Cardiac septum (tissue), 1 donor: ENCODE results near the gene NKPD1. TPM values are rescaled to one million over a fixed set of nuclear protein-coding genes. Genes with fewer than 3 reads are reported as not detected.

ENCODE experiments used
- DNase-seq: peaks from one replicate; pipeline ENCODE4 v3.0.0-alpha.2; 2020; ENCODE audit warnings: low spot score
- intact Hi-C: fragments of 100-400 bp; cut with DNase I; formaldehyde crosslinking; loops from one replicate; pipeline ENCODE4 v1.14.0; 2022
- total RNA-seq: library from RNA; stranded (reverse); fragmentation: NEBNext Ultra II Directional; extraction: Animal tissue kit (Norgen Biotek cat#: 25700); gene quantifications from one replicate; pipeline ENCODE4 v1.2.1, GENCODE V29; 2021
- donor health status: DM: no; HTN: no; CAD: no.

NKPD1 gene
- total RNA-seq, 1 donor from 2014 or later = not detected

DNA sequence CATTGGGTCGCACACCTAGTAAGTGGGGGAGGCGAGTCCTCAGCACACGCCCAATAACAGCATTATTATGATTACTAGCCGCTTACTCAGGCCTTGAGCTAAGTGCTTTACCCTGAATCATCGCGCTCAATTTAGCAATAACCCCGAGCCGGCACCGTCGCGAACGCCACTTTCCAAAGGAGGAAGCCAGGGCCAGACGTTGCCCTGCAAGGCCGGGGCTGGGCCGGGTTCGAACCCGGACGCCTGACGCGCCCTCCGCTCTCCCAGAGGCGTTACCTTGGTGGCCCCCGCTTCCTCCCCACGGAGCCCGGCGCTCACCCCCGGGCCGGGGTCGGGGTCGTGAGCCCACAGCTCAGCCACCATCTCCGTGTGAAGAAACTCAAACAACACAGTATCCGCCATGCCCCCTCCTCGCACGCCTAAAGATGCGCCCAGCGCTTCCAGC lies 17.1 kb upstream of the NKPD1 start, which contains the start of gene TRAPPC6A:
TRAPPC6A (minus strand) TSS at position 421 of the 445 bp plus-strand sequence; CDS start at position 402, 19 bp downstream.
- DNase-seq = no peak
- intact Hi-C loops = loop anchor here (5.0 kb wide), 2 partner anchors 86 to 101 kb away; partner anchors contain the start of genes GEMIN7, PPP1R37 and ZNF296

DNA sequence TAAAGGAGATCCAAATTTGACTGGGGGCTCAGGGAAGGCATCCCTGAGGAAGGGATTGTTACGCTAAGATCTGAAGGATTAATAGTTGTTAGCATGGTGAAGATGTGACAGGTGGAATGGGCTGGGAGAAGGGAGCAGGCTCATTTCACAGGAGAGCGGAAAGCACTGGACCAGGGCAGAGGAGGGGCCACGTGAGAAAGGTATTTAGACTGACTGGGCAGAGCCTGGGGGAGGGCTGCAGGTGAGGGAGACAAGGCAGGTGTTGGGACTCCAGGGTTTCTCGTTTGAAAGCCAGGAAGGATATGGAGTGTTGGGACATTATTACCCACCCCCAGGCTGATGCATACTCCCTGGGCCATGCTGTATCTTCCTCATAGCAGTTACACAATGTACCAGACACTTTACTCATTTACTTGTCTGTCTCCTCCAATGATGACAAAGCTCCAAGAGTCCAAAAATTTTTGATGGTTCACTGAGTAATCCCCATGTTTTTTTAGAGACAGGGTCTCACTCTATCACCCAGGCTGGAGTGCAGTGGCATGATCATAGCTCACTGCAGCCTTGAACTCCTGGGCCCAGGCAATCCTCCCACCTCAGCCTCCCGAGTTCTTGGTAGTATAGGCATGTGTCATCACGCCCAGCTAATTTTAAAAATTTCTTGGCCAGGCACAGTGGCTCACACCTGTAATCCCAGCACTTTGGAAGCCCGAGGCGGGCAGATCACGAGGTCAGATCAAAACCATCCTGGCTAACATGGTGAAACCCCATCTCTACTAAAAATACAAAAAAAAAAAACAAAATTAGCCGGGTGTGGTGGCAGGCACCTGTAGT lies 14.9 kb upstream of the NKPD1 start:
- intact Hi-C loops = loop anchor here (5.0 kb wide), 2 partner anchors 83 to 98 kb away; partner anchors contain the start of genes GEMIN7, PPP1R37 and ZNF296
- no peak for DNase-seq

DNA sequence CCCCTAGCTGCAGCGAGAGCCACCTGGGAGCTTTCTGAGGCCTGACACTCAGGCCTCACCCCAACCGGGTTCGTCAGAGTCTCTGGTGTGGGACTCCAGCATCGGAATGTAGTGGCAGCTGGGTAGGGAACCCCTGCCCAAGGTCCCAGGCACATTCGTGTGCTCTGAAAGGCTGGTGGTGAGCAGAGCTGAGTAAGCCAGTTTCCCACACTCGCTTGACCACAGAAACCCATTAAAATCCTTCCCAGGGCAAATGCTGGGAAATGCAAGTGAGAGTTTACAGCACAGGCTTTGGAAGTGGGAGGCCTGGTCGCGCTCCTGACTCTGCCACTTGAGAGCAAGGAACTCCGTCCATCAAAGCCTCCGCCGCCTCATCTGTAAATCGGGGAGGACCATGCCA lies 13.0 kb upstream of the NKPD1 start:
- intact Hi-C loops = no loop called here
- DNase-seq = no peak

DNA sequence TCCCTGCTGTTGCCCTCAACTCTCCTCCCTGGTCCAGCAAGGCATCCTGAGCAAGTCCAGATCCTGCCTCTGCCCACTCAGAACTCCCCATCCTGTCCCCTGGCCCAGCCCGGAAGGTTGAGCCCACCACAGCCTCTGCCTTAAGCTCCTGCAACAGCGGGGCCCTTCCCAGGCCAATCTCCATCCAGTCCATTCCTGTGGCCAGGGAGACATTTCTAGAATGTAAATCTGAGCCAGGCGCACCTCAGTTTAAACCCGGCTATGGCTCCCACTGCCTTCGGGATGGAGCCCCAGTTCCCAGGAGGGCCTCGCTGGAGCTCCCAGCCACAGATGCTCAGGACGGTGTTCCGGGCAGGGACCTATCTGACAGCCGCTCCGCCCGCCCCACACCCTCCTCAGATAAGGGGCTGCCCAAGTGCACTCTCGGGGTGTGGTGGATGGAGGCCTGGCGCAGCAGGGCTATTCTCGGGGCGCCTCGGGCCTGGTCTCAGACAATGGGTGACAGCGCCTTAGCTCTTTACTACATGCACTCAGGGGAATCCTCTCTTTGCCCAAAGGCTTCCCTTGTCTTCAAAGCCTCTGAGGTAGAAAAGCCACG lies 11.9 kb upstream of the NKPD1 start:
- no peak for DNase-seq
- intact Hi-C loops = no loop called here

DNA sequence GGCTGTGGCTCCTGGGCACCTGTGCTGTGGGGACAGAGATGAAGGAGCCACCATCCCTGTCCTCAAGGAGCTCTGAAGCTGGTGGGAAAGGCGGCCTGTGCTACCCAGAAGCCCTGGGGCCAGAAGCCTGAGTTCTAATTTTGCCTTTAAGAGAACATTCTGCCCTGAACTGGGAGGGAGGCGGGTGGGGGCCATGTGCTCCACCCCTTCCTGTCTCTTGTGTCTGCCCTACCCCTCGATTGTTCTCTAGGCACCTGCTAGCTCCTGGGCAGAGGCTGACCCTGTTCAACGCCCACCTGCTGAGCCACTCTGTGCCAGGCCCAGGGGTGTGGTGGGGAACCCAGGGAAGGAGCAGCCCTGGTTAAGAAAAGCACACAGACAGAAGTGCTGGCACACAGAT lies 11.4 kb upstream of the NKPD1 start:
- DNase-seq = no peak
- intact Hi-C loops = no loop called here

DNA sequence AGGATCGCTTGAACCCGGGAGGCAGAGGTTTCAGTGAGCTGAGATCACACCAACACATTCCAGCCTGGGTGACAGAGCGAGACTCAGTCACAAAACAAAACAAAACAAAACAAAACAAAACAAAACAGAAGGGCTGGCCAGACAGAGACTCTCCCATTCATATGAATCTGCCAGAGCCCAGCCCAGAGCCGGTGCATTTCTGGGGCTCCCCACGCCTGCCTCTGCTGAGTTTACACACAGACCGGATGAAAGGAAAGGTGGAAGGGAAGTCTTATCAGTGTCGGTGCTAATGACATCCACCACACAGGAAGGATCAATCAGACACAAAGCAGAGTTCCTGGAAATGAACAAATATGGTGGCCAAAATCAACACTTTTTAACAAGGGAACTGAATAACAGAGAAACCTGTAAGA lies 10.4 kb upstream of the NKPD1 start:
- no peak for DNase-seq
- intact Hi-C loops = no loop called here

DNA sequence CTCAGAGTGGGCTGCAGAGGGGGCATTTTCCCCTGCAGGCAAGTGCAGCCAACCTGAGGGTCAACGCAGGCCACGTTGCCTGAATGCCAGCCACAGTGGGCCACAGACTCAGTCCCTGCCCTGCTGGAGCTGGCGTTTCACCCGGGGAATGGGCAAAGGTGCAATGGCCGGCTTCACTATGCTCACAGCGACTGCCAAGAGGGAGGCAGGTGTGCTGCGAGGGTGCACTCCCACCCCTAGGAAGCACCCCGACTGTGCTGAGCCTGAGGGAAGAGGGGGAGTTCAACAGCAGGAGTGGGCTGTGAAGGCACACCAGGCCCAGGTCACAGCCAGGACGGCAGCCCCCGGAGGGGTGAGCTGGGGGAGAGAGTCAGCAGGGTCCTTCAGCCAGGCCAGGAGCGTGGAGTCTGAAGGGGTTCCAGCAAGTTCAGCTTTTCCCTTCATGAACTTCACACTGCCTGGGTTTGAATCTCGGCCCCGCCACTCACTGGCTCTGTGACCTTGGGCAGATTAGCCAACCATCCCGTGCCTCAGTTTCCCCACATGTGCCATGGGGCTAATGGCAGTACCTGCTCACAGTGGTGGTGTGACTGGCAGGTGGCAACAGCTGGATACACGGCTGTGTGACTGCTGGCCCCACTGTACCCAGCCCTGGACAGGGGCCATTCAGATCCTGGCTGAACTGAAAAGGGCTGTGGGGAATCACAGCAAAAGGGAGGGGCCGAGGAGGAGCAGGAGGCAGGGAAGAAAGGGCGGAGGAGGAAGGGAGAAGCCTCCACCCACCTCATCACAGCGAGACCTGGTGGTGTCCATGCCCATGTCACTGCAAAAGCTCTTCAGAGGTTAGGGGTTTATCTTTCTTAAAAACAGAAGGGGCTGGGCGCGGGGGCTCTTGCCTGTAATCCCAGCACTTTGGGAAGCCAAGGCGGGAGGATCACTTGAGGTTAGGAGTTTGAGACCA lies 9.6 kb upstream of the NKPD1 start:
- no peak for DNase-seq
- intact Hi-C loops = no loop called here

DNA sequence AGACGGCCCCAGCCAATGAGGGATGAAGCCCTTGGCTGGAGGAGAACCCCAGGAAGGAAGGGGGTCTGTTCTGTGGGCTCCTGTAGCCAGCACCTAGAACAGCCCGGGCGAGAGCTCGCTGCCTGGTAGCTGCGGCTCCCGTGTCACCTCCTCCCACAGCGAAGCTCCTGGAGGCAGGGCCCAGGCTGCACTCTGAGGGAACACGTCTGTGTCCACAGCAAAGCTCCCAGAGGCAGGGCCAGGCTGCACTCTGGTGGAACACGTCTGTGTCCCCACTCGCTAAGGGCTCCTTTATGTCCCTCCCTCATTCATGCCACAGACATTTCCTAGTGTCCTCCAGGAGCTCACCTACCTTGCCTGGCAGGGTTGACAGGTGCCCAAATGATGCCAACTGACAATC lies 8.8 kb upstream of the NKPD1 start:
- intact Hi-C loops = no loop called here
- no peak for DNase-seq

DNA sequence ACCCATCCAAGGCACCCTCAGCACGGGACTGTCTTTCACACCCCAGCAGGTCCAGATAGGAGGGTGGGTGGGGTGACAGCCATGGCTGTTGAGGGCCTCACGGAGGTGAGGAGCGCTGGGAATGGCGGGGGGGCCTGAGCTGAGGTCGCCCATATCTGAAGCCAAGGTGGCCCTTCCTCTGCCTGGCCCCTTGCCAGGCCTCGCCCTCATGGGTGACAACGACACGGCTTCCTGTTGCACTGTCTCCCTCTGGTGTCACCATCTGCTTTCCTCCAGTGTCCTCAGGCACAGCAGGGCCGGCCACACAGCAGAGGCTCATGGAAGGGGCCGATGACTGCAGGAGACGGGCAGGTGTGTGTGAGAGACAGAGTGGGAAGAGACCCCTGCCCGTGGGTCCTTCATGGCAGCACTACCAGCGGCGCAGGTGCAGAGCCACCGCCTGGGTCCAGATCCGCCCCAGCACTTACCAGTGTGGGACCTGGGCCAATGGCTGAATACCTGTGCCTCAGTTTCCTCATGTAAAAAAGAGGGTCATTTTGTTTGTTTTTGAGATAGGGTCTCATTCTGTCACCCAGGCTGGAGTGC lies 8.1 kb upstream of the NKPD1 start:
- no peak for DNase-seq
- intact Hi-C loops = no loop called here

DNA sequence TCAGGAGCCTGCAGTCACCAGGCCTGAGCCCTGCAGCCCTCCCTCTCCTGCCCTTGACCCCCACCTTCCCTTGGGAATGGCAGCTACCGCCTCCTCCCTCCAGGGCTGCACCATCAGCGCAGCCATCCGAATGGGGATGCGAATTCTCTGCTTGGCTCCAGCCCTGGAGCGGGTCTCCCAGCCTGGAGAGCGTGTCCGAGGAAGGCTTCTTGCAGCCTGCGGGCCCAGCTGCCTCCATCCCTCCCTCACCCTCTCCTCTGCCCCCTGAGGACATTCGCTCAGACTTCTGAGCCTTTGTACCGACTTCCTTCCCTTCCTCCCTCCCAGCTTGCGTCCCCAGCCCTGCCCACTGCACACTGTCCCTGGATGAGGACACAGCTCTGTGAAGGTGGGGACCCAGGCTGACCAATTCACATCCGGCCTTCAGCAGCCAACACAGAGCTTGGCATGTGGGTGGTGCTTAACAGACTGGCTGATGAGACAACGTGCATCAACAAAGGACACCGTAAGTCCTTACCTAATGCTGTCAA lies 6.0 kb upstream of the NKPD1 start:
- no peak for DNase-seq
- intact Hi-C loops = no loop called here

DNA sequence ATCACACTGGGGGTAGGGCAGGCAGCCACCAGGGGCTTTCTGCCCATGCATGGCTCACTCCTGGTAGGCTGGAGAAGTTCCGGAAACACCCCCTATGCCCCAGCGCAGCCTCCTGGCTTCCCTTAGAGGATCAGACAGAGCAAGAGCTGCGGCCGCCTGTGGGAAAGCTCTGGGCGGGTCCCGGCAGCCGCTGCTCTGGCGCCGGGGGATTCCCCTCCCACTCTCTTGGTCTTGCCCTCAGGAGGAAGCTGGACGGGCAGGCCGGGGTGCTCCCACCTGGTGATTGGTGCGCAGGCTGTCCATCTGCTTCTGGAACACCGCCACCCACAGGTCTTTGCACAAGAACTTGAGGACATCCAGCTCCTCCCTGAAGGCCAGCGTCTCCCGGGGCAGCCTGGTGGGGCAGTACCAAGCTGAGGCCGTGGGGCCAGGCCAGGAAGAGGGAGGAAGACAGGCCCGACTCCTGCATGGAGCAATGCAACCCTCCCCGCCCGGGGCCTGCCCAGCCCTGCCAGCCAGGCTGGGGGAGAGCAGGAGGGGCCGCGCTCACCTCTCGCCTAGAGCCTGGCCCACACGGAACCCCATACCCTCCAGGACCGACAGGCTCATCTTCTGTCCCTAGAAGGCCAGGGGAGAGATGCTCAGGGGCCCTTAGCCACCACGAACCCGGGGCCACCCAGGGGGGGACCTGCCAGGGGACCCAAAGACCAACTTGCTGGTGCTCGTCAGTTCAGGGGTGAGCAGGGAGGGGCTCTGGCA lies 4.0 kb upstream of the NKPD1 start:
- DNase-seq = no peak
- intact Hi-C loops = no loop called here

DNA sequence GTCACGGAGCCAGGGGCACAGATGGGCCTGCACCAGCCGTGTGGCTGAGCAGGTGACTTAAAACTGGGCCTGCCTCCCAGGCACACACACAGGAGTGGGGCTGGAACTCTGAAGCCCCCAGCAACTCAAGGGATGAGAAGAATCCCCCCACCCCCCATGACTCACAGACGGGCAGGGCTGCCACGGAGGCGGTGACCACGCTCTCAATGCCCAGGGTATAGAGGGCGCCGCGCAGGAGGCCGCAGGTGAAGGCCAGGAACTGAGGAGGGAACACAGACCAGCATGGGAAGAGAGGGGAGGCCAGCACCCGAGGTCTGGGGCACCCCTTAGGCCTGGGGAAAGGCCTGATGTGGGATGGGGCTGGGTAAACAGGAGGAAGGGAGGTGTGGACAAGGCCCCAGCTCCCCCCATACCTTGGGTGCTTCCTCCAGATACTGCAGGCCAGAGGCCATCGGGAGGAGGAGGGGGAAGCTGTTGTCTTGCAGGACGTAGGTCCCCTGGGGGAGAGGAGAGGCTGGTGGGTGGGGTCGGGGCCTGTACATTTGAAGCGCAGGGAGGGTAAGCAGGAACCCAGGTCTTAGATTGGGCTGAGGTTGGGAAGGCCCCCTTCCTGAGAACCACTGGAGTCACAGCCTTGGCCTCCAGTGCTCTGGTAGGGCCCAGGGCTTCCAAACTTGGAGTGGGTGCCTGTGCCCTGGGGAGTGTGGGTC lies 3.1 kb upstream of the NKPD1 start:
- intact Hi-C loops = no loop called here
- no peak for DNase-seq

DNA sequence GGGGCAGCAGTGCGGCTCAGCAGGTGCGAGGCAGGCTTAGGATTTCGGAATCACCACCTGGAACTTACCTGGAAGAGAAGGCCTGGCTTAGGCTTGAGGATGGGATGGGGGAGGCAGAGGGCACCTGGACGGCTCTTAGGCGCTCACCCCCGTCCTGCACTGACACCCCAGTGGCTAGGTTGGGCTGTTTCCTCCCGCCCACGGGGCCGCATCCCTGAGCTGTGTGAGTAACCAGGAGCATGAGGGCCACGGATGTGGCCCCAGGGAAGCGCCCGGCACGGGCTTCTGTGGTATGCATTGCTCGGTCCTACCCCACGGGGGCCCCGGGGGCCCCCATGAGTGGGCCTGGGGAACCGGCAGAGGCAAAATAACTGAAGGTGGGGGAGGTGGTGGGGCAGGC lies 2.4 kb upstream of the NKPD1 start:
- intact Hi-C loops = no loop called here
- no peak for DNase-seq

DNA sequence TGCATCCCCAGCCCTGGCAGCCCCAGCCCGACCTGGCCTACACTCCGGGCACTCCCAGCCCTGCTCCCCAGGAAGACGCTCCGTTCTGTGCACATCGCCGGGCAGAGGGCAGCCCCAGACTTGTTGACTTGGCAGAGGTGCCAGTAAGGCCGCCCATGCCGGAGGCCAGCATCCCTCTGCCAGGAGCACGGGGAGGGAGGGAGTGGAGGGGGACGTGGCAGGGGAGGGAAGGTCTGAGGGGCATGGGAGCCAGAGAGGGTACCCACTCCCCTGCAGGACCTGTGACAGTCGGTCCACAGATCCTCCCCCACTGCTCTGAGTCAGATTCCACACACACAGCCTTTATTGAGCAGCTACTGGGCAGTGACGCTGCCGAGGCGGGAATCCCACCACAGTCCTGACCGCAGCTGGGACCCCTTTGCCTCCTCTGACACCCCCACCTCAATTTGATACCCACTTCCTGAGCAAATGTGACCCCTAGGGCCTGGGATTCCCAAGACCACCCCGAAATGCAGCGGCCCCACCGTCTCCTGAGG lies 1.9 kb upstream of the NKPD1 start:
- DNase-seq = no peak
- intact Hi-C loops = no loop called here

DNA sequence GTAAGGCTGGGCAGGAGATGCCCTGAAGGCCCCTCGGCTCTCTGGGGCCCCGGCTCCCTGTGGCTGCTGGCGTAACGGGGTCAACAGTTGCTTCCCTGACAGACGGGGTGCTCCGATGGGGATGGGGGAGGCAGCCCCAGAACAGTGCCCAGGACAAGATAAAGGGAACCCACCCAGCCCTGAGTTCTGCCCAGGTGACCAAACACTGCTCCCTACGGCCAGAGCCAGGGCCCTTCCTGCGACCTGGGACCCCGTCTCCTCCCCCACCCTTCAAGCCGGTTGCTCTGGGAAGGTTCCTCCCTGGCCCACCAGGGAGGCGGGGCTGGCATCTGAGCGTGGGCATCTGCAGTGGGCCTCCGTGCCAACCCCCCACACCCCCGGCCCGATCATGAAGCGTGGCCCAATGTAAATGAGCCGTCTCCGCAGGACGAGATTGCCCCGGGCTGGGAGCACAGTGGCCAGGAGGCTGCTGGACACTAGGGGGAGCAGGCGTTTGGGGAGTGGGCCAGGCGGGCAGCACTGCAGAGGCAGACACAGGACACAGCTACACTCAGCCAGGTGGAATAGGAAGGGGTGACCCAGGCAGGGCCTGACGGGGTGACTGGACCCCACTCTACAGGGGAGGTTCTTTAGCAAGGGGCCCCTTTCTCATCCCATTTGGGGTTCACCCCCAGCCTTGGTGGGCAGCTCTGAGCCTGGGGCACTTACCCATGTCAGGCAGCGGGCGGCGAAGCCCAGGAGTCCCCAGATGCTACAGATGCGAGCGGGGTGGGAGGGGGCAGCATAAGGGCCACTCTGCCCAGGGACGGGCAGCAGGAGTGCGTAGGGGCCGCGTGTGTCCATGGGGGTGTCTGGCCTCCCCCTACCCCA lies 1.2 kb upstream of the NKPD1 start:
- intact Hi-C loops = no loop called here
- DNase-seq = no peak

DNA sequence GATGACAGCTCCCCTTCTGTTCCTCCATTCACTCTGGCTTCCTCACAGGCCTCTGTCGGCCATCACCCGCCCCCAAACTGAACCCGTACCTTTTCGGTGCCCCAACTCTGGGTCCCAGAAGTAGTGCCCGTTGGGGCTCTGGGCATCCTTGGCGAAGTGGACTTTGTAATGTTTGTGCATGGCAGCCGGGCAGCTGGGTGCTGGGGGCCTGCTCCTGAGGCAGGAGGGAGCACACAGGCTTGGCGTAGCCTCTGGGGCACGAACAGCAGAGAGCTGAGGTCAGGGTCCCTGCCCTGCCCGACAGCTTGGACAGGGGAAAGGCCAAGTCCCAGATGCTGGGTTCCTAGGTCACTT lies 834 bp downstream of the NKPD1 start:
- intact Hi-C loops = no loop called here
- DNase-seq = no peak
